ENCODE data around the gene CCDC6. TPM values are rescaled to one million over a fixed set of nuclear protein-coding genes. Genes with fewer than 3 reads are reported as not detected.

CCDC6 gene
- total and polyA plus RNA-seq, 7 donors: 12.6 to 97.5 (median 59.2) TPM

DNA sequence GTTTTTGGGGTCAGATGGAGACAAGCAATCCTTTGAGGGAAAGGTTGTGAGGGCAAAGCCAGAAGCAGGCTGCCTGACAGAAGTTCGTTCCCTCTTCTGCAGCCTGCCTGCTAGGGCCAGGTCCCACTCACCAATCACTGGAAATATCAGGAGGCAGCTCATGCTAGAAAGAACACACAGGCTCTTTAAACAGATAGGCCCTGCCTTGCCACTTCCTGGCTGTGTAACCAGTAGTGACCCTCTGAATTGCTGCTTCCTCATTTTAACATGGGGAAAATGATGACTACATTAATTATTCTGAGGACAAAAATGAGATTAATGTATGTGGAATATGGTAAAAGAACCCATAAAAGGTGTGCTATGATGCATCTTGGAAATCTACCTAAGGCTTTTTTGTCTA, 102.6 kb downstream of the CCDC6 start:
- Histone ChIP-seq H3K4me1 (peaks cover 0 to 13% (median 5%) of the 10 kb centered on the region in 4 donors), H3K9me3 (no peaks in the 10 kb centered on the region), H3K4me3 (no peak overlapping the region), H3K36me3 (peaks cover 11 to 95% (median 51%) of the 10 kb centered on the region in 4 donors), H3K27ac (no peak overlapping the region), H3K27me3 (no peaks in the 10 kb centered on the region)
- TF ChIP-seq, protein P1, sequence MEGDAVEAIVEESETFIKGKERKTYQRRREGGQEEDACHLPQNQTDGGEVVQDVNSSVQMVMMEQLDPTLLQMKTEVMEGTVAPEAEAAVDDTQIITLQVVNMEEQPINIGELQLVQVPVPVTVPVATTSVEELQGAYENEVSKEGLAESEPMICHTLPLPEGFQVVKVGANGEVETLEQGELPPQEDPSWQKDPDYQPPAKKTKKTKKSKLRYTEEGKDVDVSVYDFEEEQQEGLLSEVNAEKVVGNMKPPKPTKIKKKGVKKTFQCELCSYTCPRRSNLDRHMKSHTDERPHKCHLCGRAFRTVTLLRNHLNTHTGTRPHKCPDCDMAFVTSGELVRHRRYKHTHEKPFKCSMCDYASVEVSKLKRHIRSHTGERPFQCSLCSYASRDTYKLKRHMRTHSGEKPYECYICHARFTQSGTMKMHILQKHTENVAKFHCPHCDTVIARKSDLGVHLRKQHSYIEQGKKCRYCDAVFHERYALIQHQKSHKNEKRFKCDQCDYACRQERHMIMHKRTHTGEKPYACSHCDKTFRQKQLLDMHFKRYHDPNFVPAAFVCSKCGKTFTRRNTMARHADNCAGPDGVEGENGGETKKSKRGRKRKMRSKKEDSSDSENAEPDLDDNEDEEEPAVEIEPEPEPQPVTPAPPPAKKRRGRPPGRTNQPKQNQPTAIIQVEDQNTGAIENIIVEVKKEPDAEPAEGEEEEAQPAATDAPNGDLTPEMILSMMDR (IDR thresholded peaks at IDR 0.05): no peak
- TF ChIP-seq EP300 (IDR thresholded peaks at IDR 0.05) (no peak), POLR2AphosphoS5 (IDR thresholded peaks at IDR 0.05) (no peak), POLR2A (IDR thresholded peaks at IDR 0.05) (no peak)
- WGBS, 2 donors: 75 to 88% methylated on average over 1 of the region's 1 CpG
- DNase-seq: no peak
- intact Hi-C loops (cut with DNase I): loop anchor here (10.0 kb wide), 1 partner anchor 101 kb away; the partner anchor contains the start of gene CCDC6

- no peak overlapping the region for H3K27ac ChIP-seq
- intact Hi-C loops (cut with DNase I): loop anchor here (10.0 kb wide), 1 partner anchor 104 kb away; the partner anchor contains the start of gene CCDC6
- TF ChIP-seq POLR2AphosphoS5 (IDR thresholded peaks at IDR 0.05) (no peak), POLR2A (IDR thresholded peaks at IDR 0.05) (no peak), EP300 (IDR thresholded peaks at IDR 0.05) (no peak)
- TF ChIP-seq, protein P1 (IDR thresholded peaks at IDR 0.05): no peak
- H3K27me3 ChIP-seq: no peaks in the 10 kb centered on the region
- WGBS, 2 donors: 90 to 91% methylated on average over 2 of the region's 2 CpGs
- no peaks in the 10 kb centered on the region for H3K9me3 ChIP-seq
- no peaks in the 10 kb centered on the region for H3K4me1 ChIP-seq
- H3K36me3 ChIP-seq: peaks cover 2 to 87% (median 39%) of the 10 kb centered on the region in 4 donors
- no peak for DNase-seq
- H3K4me3 ChIP-seq: no peak overlapping the region
Measured at GRCh38 chr10:59801171-59801570, 105.2 kb downstream of the CCDC6 start.

GRCh38 chr10:59799421-59799820, 106.9 kb downstream of the CCDC6 start:
- peaks cover 0 to 78% (median 23%) of the 10 kb centered on the region in 4 donors for H3K36me3 ChIP-seq
- TF ChIP-seq POLR2AphosphoS5 (IDR thresholded peaks at IDR 0.05): no peak
- TF ChIP-seq, protein P1 (IDR thresholded peaks at IDR 0.05): no peak
- TF ChIP-seq EP300 (IDR thresholded peaks at IDR 0.05): no peak
- H3K27ac ChIP-seq: no peak overlapping the region
- DNase-seq: no peak
- no peaks in the 10 kb centered on the region for H3K4me1 ChIP-seq
- intact Hi-C loops (cut with DNase I): no loop called here
- no peak overlapping the region for H3K4me3 ChIP-seq
- WGBS, 2 donors: 94 to 95% methylated on average over 1 of the region's 1 CpG
- no peaks in the 10 kb centered on the region for H3K9me3 ChIP-seq
- H3K27me3 ChIP-seq: no peaks in the 10 kb centered on the region

- intact Hi-C loops (cut with DNase I): no loop called here
- Histone ChIP-seq H3K4me3 (no peak overlapping the region), H3K27ac (no peak overlapping the region), H3K27me3 (no peaks in the 10 kb centered on the region), H3K36me3 (peaks cover 15 to 71% (median 26%) of the 10 kb centered on the region in 4 donors), H3K9me3 (no peaks in the 10 kb centered on the region), H3K4me1 (peaks cover 0 to 11% (median 3%) of the 10 kb centered on the region in 4 donors)
- TF ChIP-seq POLR2AphosphoS5 (IDR thresholded peaks at IDR 0.05) (no peak), EP300 (IDR thresholded peaks at IDR 0.05) (no peak), POLR2A (IDR thresholded peaks at IDR 0.05) (no peak)
- TF ChIP-seq, protein P1 (IDR thresholded peaks at IDR 0.05): no peak
- no peak for DNase-seq
- 68 to 70% methylated on average over 2 of the region's 2 CpGs for WGBS, 2 donors
Measured at GRCh38 chr10:59793919-59794318, 112.4 kb downstream of the CCDC6 start.

- no peak for TF ChIP-seq EP300 (IDR thresholded peaks at IDR 0.05)
- TF ChIP-seq, protein P1 (IDR thresholded peaks at IDR 0.05): no peak
- no peak for TF ChIP-seq POLR2A (IDR thresholded peaks at IDR 0.05)
- no peak for TF ChIP-seq POLR2AphosphoS5 (IDR thresholded peaks at IDR 0.05)
- Histone ChIP-seq H3K27ac (no peak overlapping the region), H3K27me3 (no peaks in the 10 kb centered on the region)
Measured at GRCh38 chr10:59792812-59793211, 113.5 kb downstream of the CCDC6 start.

More at GRCh38 chr10:59792812-59793211, 113.5 kb downstream of the CCDC6 start:
- Histone ChIP-seq H3K4me3 (no peak overlapping the region), H3K4me1 (peaks cover 0 to 14% (median 3%) of the 10 kb centered on the region in 4 donors), H3K36me3 (peaks cover 15 to 65% (median 27%) of the 10 kb centered on the region in 4 donors), H3K9me3 (no peaks in the 10 kb centered on the region)
- intact Hi-C loops (cut with DNase I): no loop called here
- 88 to 90% methylated on average over 13 of the region's 13 CpGs for WGBS, 2 donors
- DNase-seq: no peak

All from sigmoid colon (tissue), 7 donors.